Esophagus (tissue), 2 donors: ENCODE results near the gene CCR2. TPM values are rescaled to one million over a fixed set of nuclear protein-coding genes. Genes with fewer than 3 reads are reported as not detected.
"Not testable (repeated sequence)": the region's sequence is repeated elsewhere in the genome, so short reads cannot be mapped to it uniquely, and the experiment has no call there.

Experiments
- H3K27ac ChIP-seq, 2 donors: one replicate each; pipeline ENCODE4 v1.5.1; 2013; ENCODE audit warnings: low read depth in 2 of 2, mild to moderate bottlenecking in 2 of 2, inconsistent platforms in 1 of 2, low read length in 1 of 2, moderate library complexity in 1 of 2
- H3K27me3 ChIP-seq, 2 donors: one replicate each; pipeline ENCODE4 v1.6.1; 2013; ENCODE audit warnings: low read length in 2 of 2, control low read depth in 1 of 2, mild to moderate bottlenecking in 1 of 2; ENCODE audit not compliant: insufficient read depth in 2 of 2, control insufficient read depth in 1 of 2
- H3K36me3 ChIP-seq, 2 donors: one replicate each; pipeline ENCODE4 v1.6.1; 2013; ENCODE audit warnings: low read length in 1 of 2; ENCODE audit not compliant: control insufficient read depth in 2 of 2, insufficient read depth in 2 of 2
- H3K4me1 ChIP-seq, 2 donors: one replicate each; pipeline ENCODE4 v1.6.1; 2013; ENCODE audit warnings: low read length in 1 of 2; ENCODE audit not compliant: control insufficient read depth in 2 of 2, insufficient read depth in 2 of 2
- H3K4me3 ChIP-seq, 2 donors: one replicate each; pipeline ENCODE4 v1.5.1; 2013; ENCODE audit warnings: low read length in 2 of 2, mild to moderate bottlenecking in 2 of 2, low read depth in 1 of 2, moderate library complexity in 1 of 2
- H3K9me3 ChIP-seq, 2 donors: one replicate each; pipeline ENCODE4 v1.6.1; 2013; ENCODE audit warnings: mild to moderate bottlenecking in 2 of 2, low read depth in 1 of 2, low read length in 1 of 2, moderate library complexity in 1 of 2; ENCODE audit not compliant: control insufficient read depth in 2 of 2, insufficient read depth in 1 of 2
- WGBS, 2 donors: extraction: QIAGEN DNeasy Blood & Tissue Kit; methylation state at CpG; one replicate each; pipeline ENCODE4 v1.1.7; 2013; 5-methylcytosine and 5-hydroxymethylcytosine counted together
- polyA plus RNA-seq, 2 donors: library from polyadenylated mRNA; stranded (reverse); fragments of 200-250 nt; gene quantifications; one replicate each; pipeline ENCODE4 v1.2.3, GENCODE V29; 2013
- donor health status: healthy with polysubstance abuse.
- donor health status: Bipolar disorder and iron deficiency.

Gene CCR2
- polyA plus RNA-seq, 2 donors: 0.24 to 0.39 TPM

- H3K4me3 ChIP-seq: no peak overlapping the region
- H3K4me1 ChIP-seq: peaks cover 0 to 3% of the 10 kb centered on the region in 2 donors
- no peaks in the 10 kb centered on the region for H3K27me3 ChIP-seq
- WGBS, 2 donors: 66 to 77% methylated on average over 6 of the region's 6 CpGs
- no peak overlapping the region for H3K27ac ChIP-seq
- no peaks in the 10 kb centered on the region for H3K36me3 ChIP-seq
- H3K9me3 ChIP-seq: no peaks in the 10 kb centered on the region
These were observed 42.0 kb downstream of the CCR2 start for GRCh38 chr3:46395766-46396530.

- H3K36me3 ChIP-seq: no peaks in the 10 kb centered on the region
- 65 to 75% methylated on average over 7 of the region's 7 CpGs for WGBS, 2 donors
- H3K4me1 ChIP-seq: peaks cover 0 to 3% of the 10 kb centered on the region in 2 donors
- H3K27me3 ChIP-seq: no peaks in the 10 kb centered on the region
- H3K27ac ChIP-seq: no peak overlapping the region
- no peak overlapping the region for H3K4me3 ChIP-seq
- no peaks in the 10 kb centered on the region for H3K9me3 ChIP-seq
These were observed 43.2 kb downstream of the CCR2 start for GRCh38 chr3:46397111-46397510.

GRCh38 chr3:46398186-46398955 is 44.5 kb downstream of the CCR2 start:
- H3K4me3 ChIP-seq: no peak overlapping the region
- no peaks in the 10 kb centered on the region for H3K27me3 ChIP-seq
- H3K36me3 ChIP-seq: no peaks in the 10 kb centered on the region
- WGBS, 2 donors: 92 to 93% methylated on average over 6 of the region's 6 CpGs
- peaks cover 0 to 3% of the 10 kb centered on the region in 2 donors for H3K4me1 ChIP-seq
- H3K9me3 ChIP-seq: no peaks in the 10 kb centered on the region
- no peak overlapping the region for H3K27ac ChIP-seq

- H3K4me3 ChIP-seq: no peak overlapping the region
- no peak overlapping the region for H3K27ac ChIP-seq
- H3K36me3 ChIP-seq: no peaks in the 10 kb centered on the region
- no peaks in the 10 kb centered on the region for H3K4me1 ChIP-seq
- no peaks in the 10 kb centered on the region for H3K27me3 ChIP-seq
- H3K9me3 ChIP-seq: no peaks in the 10 kb centered on the region
- 81 to 82% methylated on average over 2 of the region's 2 CpGs for WGBS, 2 donors
These were observed 45.2 kb downstream of the CCR2 start for GRCh38 chr3:46399098-46399497.

- Histone ChIP-seq H3K27me3 (no peaks in the 10 kb centered on the region), H3K4me1 (no peaks in the 10 kb centered on the region), H3K27ac (no peak overlapping the region), H3K9me3 (no peaks in the 10 kb centered on the region), H3K36me3 (no peaks in the 10 kb centered on the region), H3K4me3 (no peak overlapping the region)
- WGBS, 2 donors: 67 to 70% methylated on average over 2 of the region's 2 CpGs
These were observed 45.6 kb downstream of the CCR2 start for GRCh38 chr3:46399557-46399956.

- no peak overlapping the region for H3K27ac ChIP-seq
- no peaks in the 10 kb centered on the region for H3K4me1 ChIP-seq
- no peaks in the 10 kb centered on the region for H3K27me3 ChIP-seq
- no peak overlapping the region for H3K4me3 ChIP-seq
- 72 to 80% methylated on average over 8 of the region's 8 CpGs for WGBS, 2 donors
- no peaks in the 10 kb centered on the region for H3K36me3 ChIP-seq
- no peaks in the 10 kb centered on the region for H3K9me3 ChIP-seq
These were observed 46.3 kb downstream of the CCR2 start for GRCh38 chr3:46400000-46400734.

- Histone ChIP-seq H3K27me3 (no peaks in the 10 kb centered on the region), H3K36me3 (no peaks in the 10 kb centered on the region), H3K4me3 (no peak overlapping the region), H3K27ac (no peak overlapping the region), H3K9me3 (no peaks in the 10 kb centered on the region), H3K4me1 (peaks cover 0 to 2% of the 10 kb centered on the region in 2 donors)
- 84 to 88% methylated on average over 5 of the region's 5 CpGs for WGBS, 2 donors
These were observed 46.9 kb downstream of the CCR2 start for GRCh38 chr3:46400846-46401245.

- WGBS, 2 donors: 95 to 98% methylated on average over 2 of the region's 2 CpGs
- H3K27ac ChIP-seq: no peak overlapping the region
- H3K27me3 ChIP-seq: no peaks in the 10 kb centered on the region
- peaks cover 0 to 2% of the 10 kb centered on the region in 2 donors for H3K4me1 ChIP-seq
- no peaks in the 10 kb centered on the region for H3K36me3 ChIP-seq
- H3K4me3 ChIP-seq: no peak overlapping the region
- H3K9me3 ChIP-seq: no peaks in the 10 kb centered on the region
These were observed 47.7 kb downstream of the CCR2 start for GRCh38 chr3:46401579-46401978.

GRCh38 chr3:46402902-46403301 is 49.0 kb downstream of the CCR2 start:
- not testable (repeated sequence) for H3K36me3 ChIP-seq, H3K27ac ChIP-seq, H3K9me3 ChIP-seq, H3K4me3 ChIP-seq, H3K4me1 ChIP-seq, H3K27me3 ChIP-seq
- WGBS, 2 donors: 94 to 95% methylated on average over 4 of the region's 4 CpGs
